Transverse colon (tissue), 4 donors: ENCODE data around the gene NCF2. TPM values are rescaled to one million over a fixed set of nuclear protein-coding genes. Genes with fewer than 3 reads are reported as not detected.
A peak's percentile ranks its signal among the peaks of the same experiment; 100 is the strongest.

Experiments
- DNase-seq: peaks from one replicate; pipeline ENCODE4 v3.0.0-alpha.2; 2019
- H3K27ac ChIP-seq, 4 donors: fragments of 200-600 bp; sonication (generic); 2 replicates each; pipeline ENCODE4 v1.5.1; 2016 to 2018; ENCODE audit warnings: inconsistent platforms in 4 of 4
- H3K27me3 ChIP-seq: fragments of 200-600 bp; sonication (generic); 2 replicates; pipeline ENCODE4 v1.5.1; 2017; ENCODE audit warnings: inconsistent platforms
- H3K36me3 ChIP-seq, 4 donors: fragments of 200-600 bp; sonication (generic); 2 replicates each; pipeline ENCODE4 v1.5.1; 2017 to 2019; ENCODE audit warnings: inconsistent platforms in 4 of 4
- H3K4me1 ChIP-seq, 4 donors: fragments of 200-600 bp; sonication (generic); 2 replicates each; pipeline ENCODE4 v1.5.1; 2017 to 2020; ENCODE audit warnings: inconsistent platforms in 4 of 4
- H3K4me3 ChIP-seq, 4 donors: fragments of 200-600 bp; sonication (generic); 1 replicate in 1 of 4; 2 replicates in 3 of 4; pipeline versions ENCODE4 v1.5.1 to v1.6.1; 2017 to 2019; ENCODE audit warnings: inconsistent platforms in 4 of 4
- H3K9me3 ChIP-seq, 2 donors: fragments of 200-600 bp; sonication (generic); 2 replicates each; pipeline ENCODE4 v1.5.1; 2017 to 2019; ENCODE audit warnings: inconsistent platforms in 2 of 2
- CTCF ChIP-seq, 5 experiments: fragments of 200-600 bp in 3 of 5; fragments of 450-650 bp in 2 of 5; sonication (generic) in 3 of 5; IDR thresholded peaks; 1 replicate in 2 of 5; 2 replicates in 3 of 5; pipeline ENCODE4 v1.5.1; 2016 to 2017; ENCODE audit warnings: antibody characterized with exemption in 5 of 5, inconsistent platforms in 3 of 5, mild to moderate bottlenecking in 2 of 5, moderate library complexity in 1 of 5
- EP300 ChIP-seq: sonication (generic); formaldehyde crosslinking; IDR thresholded peaks from one replicate; pipeline ENCODE4 v1.6.1; 2017; ENCODE audit warnings: antibody characterized with exemption, low read depth
- POLR2A ChIP-seq: fragments of 450-650 bp; IDR thresholded peaks from one replicate; pipeline ENCODE4 v1.6.1; 2016; ENCODE audit warnings: antibody characterized with exemption, mild to moderate bottlenecking, moderate library complexity
- POLR2AphosphoS5 ChIP-seq, 3 donors: sonication (generic); formaldehyde crosslinking; IDR thresholded peaks; one replicate each; pipeline ENCODE4 v1.6.1; 2016; ENCODE audit warnings: antibody characterized with exemption in 3 of 3
- WGBS, 2 donors: methylation state at CpG; one replicate each; pipeline ENCODE4 v1.1.5; 2018; ENCODE audit warnings: low coverage in 1 of 2; 5-methylcytosine and 5-hydroxymethylcytosine counted together
- in situ Hi-C, 4 donors: fragments of 200-750 bp; cut with MboI; loops; one replicate each; pipeline versions ENCODE4 v1.15.0 to v1.15.1; 2017; ENCODE audit warnings: low sequenced_read_pairs in 3 of 4, low pct_ligation_motif_present in 1 of 4, low pct_unique_long_range_greater_than_20kb in 1 of 4
- intact Hi-C: fragments of 100-400 bp; cut with DNase I; formaldehyde crosslinking; loops from one replicate; pipeline ENCODE4 v1.15.1; 2023; ENCODE audit warnings: low total_unique reads
- total RNA-seq, 4 donors: library from RNA; depleted of rRNA; stranded (reverse); fragments of >200 nt; gene quantifications; one replicate each; pipeline ENCODE4 v1.1.0, GENCODE V29; 2016

NCF2 gene
- total RNA-seq, 4 donors from 2014 or later = 3.8 to 12.7 (median 5.6) TPM

GRCh38 chr1:183605904-183606303 lies 15.6 kb upstream of the NCF2 start:
- no peak overlapping the region for H3K4me3 ChIP-seq
- no peaks in the 10 kb centered on the region for H3K36me3 ChIP-seq
- no peak overlapping the region for H3K27ac ChIP-seq
- 66% methylated on average over 2 of the region's 2 CpGs; no CpG with 5 or more reads in 1 of the 2 donors for WGBS, 2 donors
- in situ Hi-C loops = no loop called here
- no peaks in the 10 kb centered on the region for H3K27me3 ChIP-seq
- no peak for TF ChIP-seq POLR2AphosphoS5 (IDR thresholded peaks at IDR 0.05)
- TF ChIP-seq POLR2A = no peak
- TF ChIP-seq CTCF (IDR thresholded peaks at IDR 0.05) = no peak
- no peak for TF ChIP-seq EP300
- DNase-seq = no peak
- peaks cover 7 to 43% (median 15%) of the 10 kb centered on the region in 4 donors for H3K4me1 ChIP-seq
- H3K9me3 ChIP-seq = no peaks in the 10 kb centered on the region
- intact Hi-C loops = no loop called here

- no peak for DNase-seq
- H3K27ac ChIP-seq = peak overlapping the region in 1 of 4 donors; percentile 46
- in situ Hi-C loops = no loop called here
- no peaks in the 10 kb centered on the region for H3K9me3 ChIP-seq
- no peaks in the 10 kb centered on the region for H3K36me3 ChIP-seq
- 77 to 88% methylated on average over 3 to 8 of the region's 8 CpGs for WGBS, 2 donors
- no peak overlapping the region for H3K4me3 ChIP-seq
- no peaks in the 10 kb centered on the region for H3K27me3 ChIP-seq
- intact Hi-C loops = no loop called here
- peaks cover 3 to 42% (median 9%) of the 10 kb centered on the region in 4 donors for H3K4me1 ChIP-seq
- TF ChIP-seq POLR2A (no peak), EP300 (no peak), POLR2AphosphoS5 (IDR thresholded peaks at IDR 0.05) (no peak), CTCF (IDR thresholded peaks at IDR 0.05) (no peak)
Measured at GRCh38 chr1:183604815-183605214, 14.6 kb upstream of the NCF2 start.

DNA sequence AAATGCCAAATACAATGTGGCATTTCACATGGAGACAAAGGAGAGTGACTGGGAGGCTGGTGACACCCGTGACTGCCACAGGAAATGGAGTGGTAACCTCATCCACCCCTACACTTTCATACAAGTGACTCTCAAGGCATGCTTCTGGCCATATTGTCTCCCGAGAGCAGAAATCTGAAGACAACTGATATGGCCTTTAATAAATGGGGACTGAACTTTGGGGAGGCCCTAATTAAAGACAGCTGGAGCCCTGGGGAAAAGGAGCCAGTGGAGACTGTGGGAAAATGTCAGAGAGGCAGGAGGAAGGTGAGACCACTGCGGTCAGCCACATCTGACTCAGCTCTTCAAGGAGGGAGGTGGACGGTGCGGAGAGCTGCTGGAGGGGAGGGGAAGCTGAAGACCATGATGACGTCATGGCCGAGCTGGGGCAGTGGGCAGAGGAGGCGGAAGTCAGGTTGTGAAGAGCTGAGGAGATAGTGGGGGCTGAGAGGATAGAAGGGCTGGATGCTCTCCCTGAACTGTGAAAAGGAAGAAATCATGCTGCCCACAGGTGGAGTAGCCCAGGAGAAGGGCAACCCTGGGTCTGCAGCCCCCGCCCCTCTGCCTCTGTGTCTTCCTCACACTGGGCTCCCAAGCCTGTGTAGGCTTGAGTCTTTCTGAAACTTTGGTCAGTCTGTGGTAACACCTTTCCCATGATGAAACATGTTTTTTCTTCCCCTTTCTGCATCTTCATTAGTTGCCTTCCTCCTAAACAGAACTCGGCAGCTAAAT lies 14.0 kb upstream of the NCF2 start:
- Histone ChIP-seq H3K4me3 (no peak overlapping the region), H3K9me3 (no peaks in the 10 kb centered on the region), H3K4me1 (peaks cover 0 to 36% (median 4%) of the 10 kb centered on the region in 4 donors), H3K27ac (peak overlapping the region in 1 of 4 donors; percentile 46), H3K36me3 (no peaks in the 10 kb centered on the region), H3K27me3 (no peaks in the 10 kb centered on the region)
- TF ChIP-seq POLR2A (no peak), EP300 (no peak), POLR2AphosphoS5 (IDR thresholded peaks at IDR 0.05) (no peak), CTCF (IDR thresholded peaks at IDR 0.05) (no peak)
- in situ Hi-C loops = no loop called here
- intact Hi-C loops = no loop called here
- WGBS, 2 donors = 44 to 67% methylated on average over 2 to 10 of the region's 10 CpGs
- DNase-seq = peak; percentile 26

DNA sequence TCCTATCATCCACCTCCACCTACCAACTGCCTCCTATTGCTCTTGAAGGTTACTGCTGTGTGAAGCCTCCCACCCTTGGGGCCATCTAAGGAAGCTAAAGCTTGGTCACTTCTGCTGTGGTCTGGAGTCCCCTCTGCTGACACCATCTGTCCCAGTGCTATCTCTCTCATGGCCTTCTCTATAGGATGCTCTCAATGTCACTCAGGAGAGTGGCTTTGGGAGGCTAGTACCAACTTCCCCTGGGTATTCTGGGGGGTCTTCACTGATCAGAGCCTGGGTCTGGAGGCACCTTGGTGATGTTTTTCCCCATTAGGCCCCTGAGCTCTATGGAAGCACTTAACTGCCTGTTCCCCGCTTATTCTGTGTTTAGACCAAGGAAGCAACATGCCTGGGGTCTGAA lies 12.3 kb upstream of the NCF2 start:
- H3K9me3 ChIP-seq = no peaks in the 10 kb centered on the region
- H3K4me3 ChIP-seq = no peak overlapping the region
- in situ Hi-C loops (no loop called here), intact Hi-C loops (no loop called here)
- H3K4me1 ChIP-seq = peaks cover 4 to 37% (median 6%) of the 10 kb centered on the region in 4 donors
- DNase-seq = no peak
- 89% methylated on average over 1 of the region's 1 CpG; no CpG with 5 or more reads in 1 of the 2 donors for WGBS, 2 donors
- no peaks in the 10 kb centered on the region for H3K36me3 ChIP-seq
- no peaks in the 10 kb centered on the region for H3K27me3 ChIP-seq
- TF ChIP-seq CTCF (IDR thresholded peaks at IDR 0.05) (no peak), POLR2AphosphoS5 (IDR thresholded peaks at IDR 0.05) (no peak), EP300 (no peak), POLR2A (no peak)
- peak overlapping the region in 2 of 4 donors; percentile 31 to 35 for H3K27ac ChIP-seq
